PC-9 (cell line): Measurements from ENCODE around the gene MAB21L3. TPM values are rescaled to one million over a fixed set of nuclear protein-coding genes. Genes with fewer than 3 reads are reported as not detected.

Experiments used
- BruUV-seq: library from RNA; stranded (reverse); fragments of 400-500 nt; replicated peaks from 2 replicates; lab custom pipeline; 2021; lab: Mats Ljungman, UMichigan
- CTCF ChIA-PET: fragments of 300-600 bp; sonication (Branson Sonifier 250); formaldehyde crosslinking; loops from one replicate; lab custom pipeline; 2022; ENCODE audit warnings: antibody characterized with exemption; lab: Charles Lee
- POLR2A ChIA-PET: fragments of 300-600 bp; sonication (Branson Sonifier 250); formaldehyde crosslinking; loops from one replicate; lab custom pipeline; 2022; ENCODE audit warnings: antibody characterized with exemption; ENCODE audit not compliant: unreplicated experiment; lab: Charles Lee
- DNase-seq, 2 experiments: peaks; one replicate each; pipeline versions ENCODE4 v3.0.0 to v3.0.0-alpha.2; 2015 to 2022; ENCODE audit warnings: mixed read lengths in 1 of 2
- H2AFZ ChIP-seq: fragments of 200-600 bp; sonication (generic); 2 replicates; pipeline ENCODE4 v1.8.1; 2017; ENCODE audit warnings: antibody characterized with exemption
- H3F3A ChIP-seq: fragments of 200-600 bp; sonication (generic); 2 replicates; pipeline ENCODE4 v1.8.1; 2017; ENCODE audit warnings: antibody characterized with exemption, mild to moderate bottlenecking, low read depth; ENCODE audit not compliant: insufficient read depth
- H3K27ac ChIP-seq: fragments of 200-600 bp; sonication (generic); 2 replicates; pipeline ENCODE4 v1.6.1; 2016; ENCODE audit warnings: mixed run types
- H3K27me3 ChIP-seq: fragments of 200-600 bp; sonication (generic); 2 replicates; pipeline ENCODE4 v1.6.1; 2016; ENCODE audit warnings: low read depth, mixed run types; ENCODE audit not compliant: insufficient read depth
- H3K36me3 ChIP-seq: fragments of 200-600 bp; sonication (generic); 2 replicates; pipeline ENCODE4 v1.6.1; 2016; ENCODE audit warnings: low read depth, mixed run types
- H3K4me1 ChIP-seq: fragments of 200-600 bp; sonication (generic); replicated peaks from 2 replicates; pipeline ENCODE4 v1.6.1; 2016; ENCODE audit warnings: mixed run types; ENCODE audit not compliant: insufficient read depth
- H3K4me2 ChIP-seq: fragments of 200-600 bp; sonication (generic); 2 replicates; pipeline ENCODE4 v1.6.1; 2017; ENCODE audit warnings: mixed run types
- H3K4me3 ChIP-seq: fragments of 200-600 bp; sonication (generic); 2 replicates; pipeline ENCODE4 v1.6.1; 2016; ENCODE audit warnings: mixed run types
- H3K79me2 ChIP-seq: fragments of 200-600 bp; sonication (generic); 2 replicates; pipeline ENCODE4 v1.6.1; 2017; ENCODE audit warnings: low read depth, mixed run types
- H3K9me2 ChIP-seq: fragments of 200-600 bp; sonication (generic); 2 replicates; pipeline ENCODE4 v1.8.1; 2017; ENCODE audit warnings: mild to moderate bottlenecking; ENCODE audit not compliant: insufficient read depth
- H3K9me3 ChIP-seq: fragments of 200-600 bp; sonication (generic); 2 replicates; pipeline ENCODE4 v1.8.1; 2016; ENCODE audit warnings: low read depth; ENCODE audit not compliant: insufficient read depth
- H4K20me1 ChIP-seq: fragments of 200-600 bp; sonication (generic); 2 replicates; pipeline ENCODE4 v1.8.1; 2017; ENCODE audit not compliant: insufficient read depth
- CTCF ChIP-seq: fragments of 200-600 bp; sonication (generic); conservative IDR thresholded peaks from 2 replicates; pipeline ENCODE4 v1.6.1; 2017; ENCODE audit warnings: mixed run types, antibody characterized with exemption, mild to moderate bottlenecking, moderate library complexity
- EZH2 ChIP-seq: fragments of 200-600 bp; sonication (generic); IDR thresholded peaks from 2 replicates; pipeline ENCODE4 v1.8.0; 2017; ENCODE audit warnings: antibody characterized with exemption, low read depth
- intact Hi-C: fragments of 100-400 bp; cut with micrococcal nuclease; formaldehyde crosslinking; loops from one replicate; pipeline ENCODE4 v1.10.0; 2022; ENCODE audit not compliant: unreplicated experiment
- total RNA-seq: library from RNA; stranded (reverse); gene quantifications from 2 replicates; pipeline ENCODE4 v1.2.3, GENCODE V29; 2021

The MAB21L3 gene
- total RNA-seq, 1 experiment from 2014 or later = not detected

- H3K27me3 ChIP-seq = no peaks in the 10 kb centered on the region
- H3K9me3 ChIP-seq = peaks cover 9% of the 10 kb centered on the region
- H3F3A ChIP-seq = no peaks in the 10 kb centered on the region
- peaks cover 6% of the 10 kb centered on the region; the same call in 1 of the 2 replicates for H3K4me1 ChIP-seq
- intact Hi-C loops = no loop called here
- H3K36me3 ChIP-seq = no peaks in the 10 kb centered on the region
- H2AFZ ChIP-seq = no peak overlapping the region
- no TSS peak for BruUV-seq
- DNase-seq = no peak
- no peaks in the 10 kb centered on the region for H3K9me2 ChIP-seq
- H3K4me3 ChIP-seq = no peak overlapping the region
- H4K20me1 ChIP-seq = no peaks in the 10 kb centered on the region
- no peaks in the 10 kb centered on the region for H3K79me2 ChIP-seq
- TF ChIP-seq EZH2 = no peak
- no peak for TF ChIP-seq CTCF
- ChIA-PET CTCF (interaction anchor here (0.8 kb wide), 1 partner anchor 338 kb away, joined by 3 read pairs; no protein-coding TSS in a partner anchor), POLR2A (no interaction called here)
- no peak overlapping the region for H3K4me2 ChIP-seq
- H3K27ac ChIP-seq = no peak overlapping the region
These were observed 35.9 kb downstream of the MAB21L3 start for GRCh38 chr1:116147114-116147510.

- no peaks in the 10 kb centered on the region for H4K20me1 ChIP-seq
- no peak overlapping the region for H3K27ac ChIP-seq
- H3K9me3 ChIP-seq = peaks cover 9% of the 10 kb centered on the region
- H3K4me2 ChIP-seq = no peak overlapping the region
- DNase-seq = no peak
- peaks cover 6% of the 10 kb centered on the region; the same call in 1 of the 2 replicates for H3K4me1 ChIP-seq
- no peaks in the 10 kb centered on the region for H3K79me2 ChIP-seq
- CTCF ChIA-PET = interaction anchor here (0.8 kb wide), 1 partner anchor 351 kb away, joined by 3 read pairs; no protein-coding TSS in a partner anchor
- H3F3A ChIP-seq = no peaks in the 10 kb centered on the region
- no peak overlapping the region for H3K4me3 ChIP-seq
- no peaks in the 10 kb centered on the region for H3K9me2 ChIP-seq
- H3K27me3 ChIP-seq = no peaks in the 10 kb centered on the region
- no peaks in the 10 kb centered on the region for H3K36me3 ChIP-seq
- H2AFZ ChIP-seq = no peak overlapping the region
- TF ChIP-seq EZH2 (no peak), CTCF (no peak)
- no TSS peak for BruUV-seq
- POLR2A ChIA-PET = no interaction called here
- intact Hi-C loops = no loop called here
These were observed 36.8 kb downstream of the MAB21L3 start for GRCh38 chr1:116147972-116148371.

- no TSS peak for BruUV-seq
- no peak for TF ChIP-seq EZH2
- no peak for TF ChIP-seq CTCF
These were observed 37.8 kb downstream of the MAB21L3 start for GRCh38 chr1:116148967-116149366.

More at GRCh38 chr1:116148967-116149366, 37.8 kb downstream of the MAB21L3 start:
- no peak overlapping the region for H2AFZ ChIP-seq
- ChIA-PET CTCF (interaction anchor here (0.8 to 0.9 kb wide), 2 partner anchors 10 to 350 kb away, joined by 4 to 15 read pairs; no protein-coding TSS in a partner anchor), POLR2A (no interaction called here)
- peaks cover 6% of the 10 kb centered on the region; the same call in 1 of the 2 replicates for H3K4me1 ChIP-seq
- H3K9me3 ChIP-seq = peaks cover 6% of the 10 kb centered on the region
- no peaks in the 10 kb centered on the region for H3K79me2 ChIP-seq
- H3K9me2 ChIP-seq = no peaks in the 10 kb centered on the region
- no peaks in the 10 kb centered on the region for H3K36me3 ChIP-seq
- intact Hi-C loops = no loop called here
- no peak overlapping the region for H3K4me3 ChIP-seq
- H4K20me1 ChIP-seq = no peaks in the 10 kb centered on the region
- H3K27me3 ChIP-seq = no peaks in the 10 kb centered on the region
- H3F3A ChIP-seq = no peaks in the 10 kb centered on the region
- DNase-seq = no peak
- H3K27ac ChIP-seq = no peak overlapping the region
- no peak overlapping the region for H3K4me2 ChIP-seq
